ENCODE results near the gene MPPED1.

MPPED1 gene

GRCh38 chr22:43425976-43426785 lies 14.4 kb downstream of the MPPED1 start:
- no peak for TF ChIP-seq CTCF (IDR thresholded peaks at IDR 0.05; ENCODE audit: low read length, missing control alignments)
- no peak overlapping the region for H3K4me3 ChIP-seq (replicated peaks; ENCODE audit: low read depth, low read length)
- DNase-seq (ENCODE audit: low read depth), result no peak

- no peak for TF ChIP-seq CTCF (IDR thresholded peaks at IDR 0.05; ENCODE audit: low read length, missing control alignments)
- no peak for DNase-seq (ENCODE audit: low read depth)
- no peak overlapping the region for H3K4me3 ChIP-seq (replicated peaks; ENCODE audit: low read depth, low read length)
These were observed 15.0 kb downstream of the MPPED1 start for GRCh38 chr22:43426816-43427215.

GRCh38 chr22:43427296-43428004 lies 15.6 kb downstream of the MPPED1 start:
- TF ChIP-seq CTCF (IDR thresholded peaks at IDR 0.05; ENCODE audit: low read length, missing control alignments), result no peak
- DNase-seq (ENCODE audit: low read depth), result no peak
- H3K4me3 ChIP-seq (replicated peaks; ENCODE audit: low read depth, low read length), result no peak overlapping the region

- DNase-seq (ENCODE audit: low read depth), result no peak
- H3K4me3 ChIP-seq (replicated peaks; ENCODE audit: low read depth, low read length), result no peak overlapping the region
- TF ChIP-seq CTCF (IDR thresholded peaks at IDR 0.05; ENCODE audit: low read length, missing control alignments), result no peak
These were observed 16.2 kb downstream of the MPPED1 start for GRCh38 chr22:43428005-43428485.

GRCh38 chr22:43428521-43428920 lies 16.7 kb downstream of the MPPED1 start:
- DNase-seq (ENCODE audit: low read depth), result no peak
- no peak for TF ChIP-seq CTCF (IDR thresholded peaks at IDR 0.05; ENCODE audit: low read length, missing control alignments)
- no peak overlapping the region for H3K4me3 ChIP-seq (replicated peaks; ENCODE audit: low read depth, low read length)

- TF ChIP-seq CTCF (IDR thresholded peaks at IDR 0.05; ENCODE audit: low read length, missing control alignments), result no peak
- DNase-seq (ENCODE audit: low read depth), result no peak
These were observed 17.6 kb downstream of the MPPED1 start for GRCh38 chr22:43429426-43429825.

More at GRCh38 chr22:43429426-43429825, 17.6 kb downstream of the MPPED1 start:
- H3K4me3 ChIP-seq (replicated peaks; ENCODE audit: low read depth, low read length), result no peak overlapping the region
